ENCODE data around the gene ABCA9. TPM values are rescaled to one million over a fixed set of nuclear protein-coding genes. Genes with fewer than 3 reads are reported as not detected.

Gene ABCA9
- polyA plus RNA-seq, 1 donor (not counting 4 experiments of a cell fraction or from before 2014, with no cell fraction given), result 0.17 TPM

GRCh38 chr17:69090365-69090764 lies 29.6 kb upstream of the ABCA9 start:
- no peaks in the 10 kb centered on the region for H3K4me1 ChIP-seq (ENCODE audit: control insufficient read depth, extremely low read depth, insufficient read depth, low read length)
- no peak overlapping the region for H3K4me3 ChIP-seq (ENCODE audit: control insufficient read depth in 2 of 3, extremely low read depth in 1 of 3, insufficient read depth in 2 of 3, low read depth in 1 of 3, low read length in 3 of 3)
- TF ChIP-seq EZH2 (IDR thresholded peaks at IDR 0.05; ENCODE audit: low read length), result no peak
- no peak for TF ChIP-seq CTCF (optimal IDR thresholded peaks at IDR 0.05 in 1 of 3, IDR thresholded peaks at IDR 0.05 in 1 of 3, conservative IDR thresholded peaks at IDR 0.05 in 1 of 3; ENCODE audit: extremely low read depth in 1 of 3, insufficient read depth in 2 of 3, low read length in 3 of 3)
- no peak overlapping the region for H3K27ac ChIP-seq (ENCODE audit: control insufficient read depth, insufficient read depth, low read length)
- FAIRE-seq, result no peak
- H3K9ac ChIP-seq (ENCODE audit: control insufficient read depth, extremely low read depth, insufficient read depth, low read length), result no peak overlapping the region
- no peaks in the 10 kb centered on the region for H3K79me2 ChIP-seq (ENCODE audit: control insufficient read depth, insufficient read depth, low read length)
- no peaks in the 10 kb centered on the region for H3K36me3 ChIP-seq (ENCODE audit: control insufficient read depth in 2 of 2, extremely low read depth in 1 of 2, insufficient read depth in 2 of 2, low read length in 2 of 2)
- no peaks in the 10 kb centered on the region for H3K9me3 ChIP-seq (ENCODE audit: control insufficient read depth, low read depth, low read length)
- no peaks in the 10 kb centered on the region for H4K20me1 ChIP-seq (ENCODE audit: control insufficient read depth, extremely low read depth, insufficient read depth, low read length)
- H2AFZ ChIP-seq (ENCODE audit: control insufficient read depth, low read length), result no peak overlapping the region
- dilution Hi-C loops (cut with MboI; ENCODE audit: extremely low pct_ligation_motif_present, low sequenced_read_pairs), result no loop called here
- no peaks in the 10 kb centered on the region for H3K9me1 ChIP-seq (ENCODE audit: control insufficient read depth, extremely low read depth, insufficient read depth, low read length)
- DNase-seq (ENCODE audit: low read depth, low spot score), result no peak
- no peaks in the 10 kb centered on the region for H3K27me3 ChIP-seq (ENCODE audit: control insufficient read depth, extremely low read depth, insufficient read depth, low read length)
- H3K4me2 ChIP-seq (ENCODE audit: control insufficient read depth, extremely low read depth, insufficient read depth, low read depth, low read length), result no peak overlapping the region

- Histone ChIP-seq H3K4me1 (ENCODE audit: control insufficient read depth, extremely low read depth, insufficient read depth, low read length) (no peaks in the 10 kb centered on the region), H4K20me1 (ENCODE audit: control insufficient read depth, extremely low read depth, insufficient read depth, low read length) (no peaks in the 10 kb centered on the region), H3K36me3 (ENCODE audit: control insufficient read depth in 2 of 2, extremely low read depth in 1 of 2, insufficient read depth in 2 of 2, low read length in 2 of 2) (no peaks in the 10 kb centered on the region), H3K27ac (ENCODE audit: control insufficient read depth, insufficient read depth, low read length) (no peak overlapping the region), H3K27me3 (ENCODE audit: control insufficient read depth, extremely low read depth, insufficient read depth, low read length) (no peaks in the 10 kb centered on the region), H3K4me2 (ENCODE audit: control insufficient read depth, extremely low read depth, insufficient read depth, low read depth, low read length) (no peak overlapping the region), H3K9ac (ENCODE audit: control insufficient read depth, extremely low read depth, insufficient read depth, low read length) (no peak overlapping the region), H3K9me3 (ENCODE audit: control insufficient read depth, low read depth, low read length) (no peaks in the 10 kb centered on the region), H3K4me3 (ENCODE audit: control insufficient read depth in 2 of 3, extremely low read depth in 1 of 3, insufficient read depth in 2 of 3, low read depth in 1 of 3, low read length in 3 of 3) (no peak overlapping the region), H2AFZ (ENCODE audit: control insufficient read depth, low read length) (no peak overlapping the region), H3K79me2 (ENCODE audit: control insufficient read depth, insufficient read depth, low read length) (no peaks in the 10 kb centered on the region), H3K9me1 (ENCODE audit: control insufficient read depth, extremely low read depth, insufficient read depth, low read length) (no peaks in the 10 kb centered on the region)
- no peak for DNase-seq (ENCODE audit: low read depth, low spot score)
- dilution Hi-C loops (cut with MboI; ENCODE audit: extremely low pct_ligation_motif_present, low sequenced_read_pairs), result no loop called here
- TF ChIP-seq CTCF (optimal IDR thresholded peaks at IDR 0.05 in 1 of 3, IDR thresholded peaks at IDR 0.05 in 1 of 3, conservative IDR thresholded peaks at IDR 0.05 in 1 of 3; ENCODE audit: extremely low read depth in 1 of 3, insufficient read depth in 2 of 3, low read length in 3 of 3) (no peak), EZH2 (IDR thresholded peaks at IDR 0.05; ENCODE audit: low read length) (no peak)
- FAIRE-seq, result no peak
These were observed 28.0 kb upstream of the ABCA9 start for GRCh38 chr17:69088643-69089200.

All from keratinocyte (primary cell).